KBM-7 (cell line): Measurements from ENCODE around the gene GSTA3.
"Not testable (repeated sequence)": the region's sequence is repeated elsewhere in the genome, so short reads cannot be mapped to it uniquely, and the experiment has no call there.

Experiments used
- DNase-seq: peaks from one replicate; pipeline ENCODE4 v3.0.0-alpha.2; 2015
- in situ Hi-C: fragments of 300-500 bp; cut with MboI; formaldehyde crosslinking; loops from 2 replicates; pipeline ENCODE4 v1.14.3; 2020; ENCODE audit warnings: low sequenced_read_pairs, low pct_unique_long_range_greater_than_20kb, mixed read lengths

Gene GSTA3

DNA sequence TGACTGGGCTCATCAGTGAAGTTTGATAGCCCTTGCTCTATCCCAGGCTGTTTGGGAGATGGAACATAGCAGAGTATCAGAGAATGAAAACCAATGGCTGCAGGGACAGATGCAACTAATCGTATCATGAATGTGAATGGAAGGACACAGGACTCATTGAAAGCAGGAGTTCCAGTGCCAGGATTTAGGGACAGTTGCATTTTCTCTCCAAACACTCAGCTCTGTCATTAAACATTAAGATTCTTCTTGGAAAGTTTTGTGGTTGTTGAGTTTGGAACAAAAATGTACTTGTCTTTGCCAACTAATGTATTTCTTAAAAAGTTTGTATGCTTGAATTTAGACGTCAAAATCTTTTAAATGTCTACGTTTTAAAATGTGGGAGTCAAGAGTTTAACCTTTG, 37.9 kb downstream of the GSTA3 start:
- in situ Hi-C loops = no loop called here
- DNase-seq = no peak

DNA sequence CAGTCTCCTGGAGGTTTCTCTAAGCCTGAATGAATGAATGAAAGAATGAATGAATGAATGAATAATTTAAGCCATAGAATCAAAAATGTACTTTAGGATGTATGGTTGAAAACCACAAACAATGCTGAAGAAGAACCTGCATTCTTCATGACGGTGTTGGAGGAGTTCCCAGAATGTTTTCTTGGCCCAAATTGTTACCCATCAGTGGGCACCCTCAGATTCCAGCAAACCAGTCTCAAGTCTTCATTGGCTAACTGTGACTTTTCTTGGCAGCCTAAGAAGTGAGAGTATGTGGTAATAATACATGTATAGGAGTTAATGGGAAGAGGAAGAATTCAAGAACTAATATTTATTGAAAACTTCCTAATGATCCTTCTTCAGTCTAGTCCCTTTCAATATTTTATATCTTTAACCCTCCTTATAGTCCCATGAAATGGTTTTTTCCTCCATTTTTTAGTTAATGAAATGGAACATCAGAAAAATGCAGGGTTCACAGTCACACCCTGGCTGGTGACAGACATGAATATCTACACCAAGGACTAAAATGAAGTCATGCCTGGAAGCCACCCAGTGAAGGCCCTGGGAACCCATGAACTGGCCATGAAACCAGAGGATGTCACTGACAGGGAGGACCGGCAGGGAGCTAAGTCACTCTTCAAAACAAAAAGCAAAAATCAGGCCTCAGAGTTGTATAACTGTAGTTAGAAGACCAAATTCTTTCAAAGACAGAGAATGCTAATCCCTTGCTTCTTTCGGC, 39.0 kb downstream of the GSTA3 start:
- not testable (repeated sequence) for DNase-seq

DNA sequence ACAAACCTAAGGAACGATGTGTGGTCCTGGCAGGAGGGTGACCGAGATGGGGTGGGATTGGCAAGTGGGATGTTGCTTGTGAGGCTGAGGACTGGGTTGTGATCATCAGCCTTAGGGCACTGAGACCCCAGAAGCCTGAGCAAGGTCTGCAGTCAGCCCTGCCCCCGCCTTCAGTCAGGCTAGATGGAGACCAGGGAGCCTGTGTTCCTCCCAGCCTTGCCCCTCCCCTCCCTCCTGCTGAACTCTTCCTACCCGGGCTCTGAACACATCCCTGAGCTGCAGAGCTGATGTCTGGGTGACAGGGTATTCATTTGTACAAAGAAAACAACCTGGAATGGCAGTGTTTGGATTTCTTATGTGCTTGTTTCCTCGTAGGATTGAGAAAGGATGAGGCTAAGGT, 40.6 kb downstream of the GSTA3 start:
- not testable (repeated sequence) for DNase-seq

More for the DNA sequence above, 39.0 kb downstream of the GSTA3 start:
- in situ Hi-C loops = not testable (repeated sequence)

DNA sequence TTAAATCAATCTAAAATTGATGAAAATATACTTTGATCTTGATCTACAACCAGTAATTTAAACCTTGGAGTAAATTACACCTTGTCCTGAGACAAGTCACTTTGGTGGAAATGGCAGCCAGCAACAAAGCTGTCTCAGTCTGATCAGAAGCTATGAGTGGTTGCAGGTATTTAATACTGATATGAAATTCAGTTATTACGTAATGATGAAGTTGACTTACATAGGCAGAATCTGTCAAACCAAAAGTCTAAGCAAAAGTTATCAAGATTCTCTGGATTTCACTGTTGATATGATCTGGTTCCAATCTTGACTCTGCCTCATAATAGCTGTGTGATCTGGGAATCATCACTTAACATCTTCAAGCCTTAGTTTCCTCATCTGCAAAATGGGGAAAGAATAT, 41.3 kb downstream of the GSTA3 start:
- in situ Hi-C loops = no loop called here
- DNase-seq = no peak

More for the DNA sequence above, 40.6 kb downstream of the GSTA3 start:
- in situ Hi-C loops = not testable (repeated sequence)

DNA sequence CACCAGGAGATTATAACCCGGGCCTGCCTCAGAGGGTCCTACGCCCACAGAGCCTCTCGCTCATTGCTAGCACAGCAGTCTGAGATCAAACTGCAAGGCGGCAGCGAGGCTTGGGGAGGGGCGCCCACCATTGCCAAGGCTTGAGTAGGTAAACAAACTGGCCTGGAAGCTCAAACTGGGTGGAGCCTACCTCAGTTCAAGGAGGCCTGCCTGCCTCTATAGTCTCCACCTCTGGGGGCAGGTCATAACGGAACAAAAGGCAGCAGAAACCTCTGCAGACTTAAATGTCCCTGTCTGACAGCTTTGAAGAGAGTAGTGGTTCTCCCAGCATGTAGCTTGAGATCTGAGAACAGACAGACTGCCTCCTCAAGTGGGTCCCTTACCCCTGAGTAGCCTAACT, 48.3 kb downstream of the GSTA3 start:
- in situ Hi-C loops, DNase-seq: not testable (repeated sequence)

DNA sequence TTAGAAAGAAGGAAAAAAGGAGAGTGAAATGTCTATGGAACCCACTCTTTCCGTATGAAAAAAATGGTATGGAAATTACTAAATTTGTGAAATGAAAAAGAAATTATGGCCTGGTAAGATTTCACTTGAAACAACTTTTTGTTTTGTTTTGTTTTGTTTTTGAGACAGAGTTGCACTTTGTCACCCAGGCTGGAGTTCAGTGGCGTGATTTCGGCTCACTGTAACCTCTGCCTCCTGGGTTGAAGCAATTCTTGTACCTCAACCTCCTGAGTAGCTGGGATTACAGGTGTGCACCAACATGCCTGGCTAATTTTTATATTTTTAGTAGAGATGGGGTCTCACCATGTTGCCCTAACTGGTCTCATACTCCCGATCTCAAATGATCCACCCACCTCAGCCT, 51.1 kb downstream of the GSTA3 start:
- in situ Hi-C loops = no loop called here

DNA sequence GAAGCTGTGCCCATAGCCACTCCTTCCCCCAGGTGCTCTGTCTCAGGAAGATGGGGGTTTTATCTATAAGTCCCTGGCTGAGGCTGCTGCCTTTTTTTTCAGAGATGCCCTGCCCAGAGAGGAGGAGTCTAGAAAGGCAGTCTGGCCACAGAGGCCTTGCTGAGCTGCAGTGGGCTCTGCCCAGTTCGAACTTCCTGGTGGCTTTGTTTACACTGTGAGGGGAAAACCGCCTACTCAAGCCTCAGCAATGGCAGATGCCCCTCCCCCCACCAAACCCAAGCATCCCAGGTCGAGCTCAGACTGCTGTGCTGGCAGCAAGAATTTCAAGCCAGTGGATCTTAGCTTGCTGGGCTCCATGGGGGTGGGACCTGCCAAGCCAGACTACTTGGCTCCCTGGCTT, 53.4 kb downstream of the GSTA3 start:
- in situ Hi-C loops, DNase-seq: not testable (repeated sequence)

More for the DNA sequence above, 51.1 kb downstream of the GSTA3 start:
- DNase-seq = no peak

DNA sequence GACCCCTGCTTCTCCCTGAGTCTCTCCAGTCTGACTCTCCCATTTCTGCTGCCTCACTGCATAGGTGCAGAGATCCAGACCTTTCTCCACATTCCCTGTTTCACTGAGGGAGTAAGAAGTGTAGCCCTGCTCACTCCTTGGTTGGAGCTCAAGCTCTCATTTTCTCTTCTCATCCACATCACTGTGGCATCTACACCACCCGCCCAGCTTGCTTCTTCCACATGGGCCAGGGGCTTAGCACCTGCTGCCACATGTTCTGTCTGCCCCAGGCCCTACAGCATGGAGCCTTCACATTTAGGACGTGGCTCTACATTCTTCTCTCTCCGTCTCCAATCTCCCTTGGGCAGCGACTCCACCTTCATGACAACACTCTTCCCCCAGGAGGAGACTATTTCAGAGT, 60.4 kb downstream of the GSTA3 start:
- DNase-seq = no peak

More for the DNA sequence above, 60.4 kb downstream of the GSTA3 start:
- in situ Hi-C loops = no loop called here
